COLO668 (cell line): ENCODE data around the gene GATAD2B.
"Not testable (repeated sequence)": the region's sequence is repeated elsewhere in the genome, so short reads cannot be mapped to it uniquely, and the experiment has no call there.

Source experiments
- DNase-seq: peaks from one replicate; lab custom pipeline; 2025; ENCODE audit not compliant: unreplicated experiment; lab: John Stamatoyannopoulos, UW

The GATAD2B gene

DNA sequence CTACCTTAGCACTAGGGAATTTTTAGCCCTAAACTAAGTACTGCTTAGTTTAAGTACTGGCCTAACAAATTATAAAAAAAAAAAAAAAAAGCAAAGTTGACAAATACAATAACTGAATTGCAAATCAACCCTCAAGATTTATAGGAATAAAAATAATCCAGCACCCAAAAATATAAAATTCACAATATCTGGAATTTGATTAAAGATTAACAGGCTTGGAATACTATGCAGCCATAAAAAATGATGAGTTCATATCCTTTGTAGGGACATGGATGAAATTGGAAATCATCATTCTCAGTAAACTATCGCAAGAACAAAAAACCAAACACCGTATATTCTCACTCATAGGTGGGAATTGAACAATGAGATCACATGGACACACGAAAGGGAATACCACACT is 78.4 kb downstream of the GATAD2B start:
- not testable (repeated sequence) for DNase-seq

DNA sequence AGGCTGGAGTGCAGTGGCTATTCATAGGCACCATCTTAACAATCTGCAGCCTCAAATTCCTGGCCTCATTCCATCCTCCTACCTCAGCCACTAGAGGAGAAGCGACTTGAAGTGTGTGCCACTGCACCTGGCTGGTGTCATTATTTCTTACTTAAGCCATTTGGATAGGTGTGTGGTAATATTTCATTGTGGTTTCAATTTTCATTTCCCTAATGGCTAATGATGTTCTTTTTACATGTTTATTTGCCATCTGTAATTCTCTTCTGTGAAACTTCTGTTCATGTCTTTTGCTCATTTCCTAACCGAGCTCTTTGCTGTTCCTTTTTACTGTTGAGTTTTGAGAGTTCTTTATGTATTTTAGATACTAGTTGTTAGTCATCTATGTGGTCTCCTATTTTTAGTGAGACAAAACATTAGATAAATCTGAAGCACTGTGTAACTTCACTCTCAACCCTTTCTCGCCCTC is 80.7 kb downstream of the GATAD2B start:
- no peak for DNase-seq

DNA sequence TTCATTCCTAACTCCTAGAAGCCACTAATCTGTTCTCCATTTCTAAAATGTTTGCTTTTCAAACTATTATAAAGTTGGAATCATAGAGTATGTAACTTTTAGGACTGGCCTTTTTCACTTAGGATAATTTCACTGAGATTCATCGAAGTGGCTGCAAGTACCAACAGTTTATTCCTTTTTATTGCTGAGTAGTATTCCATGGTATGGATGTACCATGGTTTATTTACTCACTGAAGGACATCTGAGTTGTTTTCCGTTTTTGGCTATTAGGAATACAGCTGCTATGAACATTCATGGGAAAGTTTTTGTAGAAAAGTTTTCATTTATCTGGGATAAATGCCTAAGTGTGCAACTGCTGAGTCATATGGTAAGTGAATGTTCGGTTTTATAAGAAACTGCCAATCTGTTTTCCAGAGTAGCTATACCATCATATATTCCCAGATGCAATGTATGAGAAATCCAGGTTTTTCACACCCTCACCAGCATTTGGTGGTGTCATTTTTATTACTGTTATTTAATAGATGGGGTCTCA is 81.2 kb downstream of the GATAD2B start:
- no peak for DNase-seq

DNA sequence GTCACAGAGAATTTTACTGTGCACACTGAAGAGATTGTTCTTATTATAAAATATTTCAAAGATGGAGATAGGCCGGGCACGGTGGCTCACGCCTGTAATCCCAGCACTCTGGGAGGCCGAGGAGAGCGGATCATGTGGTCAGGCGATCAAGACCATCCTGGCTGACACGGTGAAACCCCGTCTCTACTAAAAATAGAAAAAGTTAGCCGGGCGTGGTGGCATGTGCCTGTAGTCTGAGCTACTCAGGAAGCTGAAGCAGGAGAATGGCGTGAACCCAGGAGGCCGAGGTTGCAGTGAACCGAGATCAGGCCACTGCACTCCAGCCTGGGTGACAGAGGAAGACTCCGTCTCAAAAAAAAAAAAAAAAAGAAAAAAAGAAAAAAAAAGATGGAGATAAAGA is 82.0 kb downstream of the GATAD2B start:
- not testable (repeated sequence) for DNase-seq

DNA sequence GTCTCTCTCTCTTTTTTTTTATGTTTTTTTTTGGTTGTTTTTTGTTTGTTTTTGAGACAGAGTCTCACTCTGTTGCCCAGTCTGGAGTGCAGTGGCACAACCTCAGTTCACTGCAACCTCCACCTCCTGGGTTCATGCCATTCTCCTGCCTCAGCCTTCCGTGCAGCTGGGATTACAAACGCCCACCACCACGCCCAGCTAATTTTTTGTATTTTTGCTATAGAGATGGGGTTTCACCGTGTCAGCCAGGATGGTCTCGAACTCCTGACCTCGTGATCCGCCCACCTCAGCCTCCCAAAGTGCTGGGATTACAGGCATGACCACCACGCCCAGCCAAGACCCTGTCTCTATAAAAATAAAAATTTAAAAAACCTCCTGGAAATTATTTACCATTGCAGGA is 88.8 kb downstream of the GATAD2B start:
- DNase-seq = not testable (repeated sequence)

DNA sequence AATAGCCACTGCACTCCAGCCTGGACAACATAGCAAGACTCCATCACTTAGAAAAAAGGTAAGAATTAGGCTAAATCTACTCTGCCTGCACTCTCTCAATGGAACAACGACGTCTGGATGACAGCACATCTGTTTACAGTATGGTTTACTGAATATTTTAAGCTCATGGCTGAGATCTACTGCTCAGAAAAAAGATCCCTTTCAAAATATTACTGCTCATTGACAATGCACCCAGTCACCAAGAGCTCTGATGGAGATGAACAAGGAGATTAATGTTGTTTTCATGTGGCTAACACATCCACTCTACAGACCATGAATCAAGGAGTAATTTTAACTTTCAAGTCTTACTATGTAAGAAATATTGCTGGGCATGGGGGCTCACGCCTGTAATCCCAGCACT is 89.6 kb downstream of the GATAD2B start:
- DNase-seq = no peak

DNA sequence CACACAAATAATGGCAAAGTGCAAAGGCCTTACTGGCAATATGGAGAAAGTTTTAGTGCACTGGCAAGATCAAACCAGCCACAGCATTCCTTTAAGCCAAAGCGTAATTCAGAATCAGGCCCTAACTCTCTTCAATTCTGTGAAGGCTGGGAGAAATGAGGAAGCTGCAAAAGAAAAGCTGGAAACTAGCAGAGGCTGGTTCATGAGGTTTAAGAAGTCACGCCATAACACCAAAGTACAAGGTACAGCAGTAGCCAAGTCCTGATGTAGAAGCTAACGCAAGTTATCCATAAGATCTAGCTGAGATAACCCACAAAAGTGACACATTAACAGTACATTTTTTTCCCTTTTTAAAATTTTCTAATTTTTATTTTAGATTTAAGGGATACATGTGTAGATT is 90.5 kb downstream of the GATAD2B start:
- DNase-seq = no peak

DNA sequence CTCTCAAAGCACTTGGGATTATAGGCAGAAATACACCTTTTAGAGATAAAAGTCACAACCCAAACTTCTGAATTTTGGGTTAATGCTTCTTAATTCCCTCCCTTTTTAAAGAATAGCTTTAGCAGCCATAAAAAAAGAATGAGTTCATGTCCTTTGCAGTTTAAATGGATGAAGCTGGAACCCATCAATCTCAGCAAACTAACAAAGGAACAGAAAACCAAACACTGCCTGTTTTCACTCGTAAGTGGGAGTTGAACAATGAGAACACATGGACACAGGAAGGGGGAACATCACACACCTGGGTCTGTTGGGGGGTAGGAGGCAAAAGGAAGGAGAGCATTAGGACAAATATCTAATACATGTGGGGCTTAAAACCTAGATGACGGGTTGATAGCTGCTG is 91.7 kb downstream of the GATAD2B start:
- no peak for DNase-seq

DNA sequence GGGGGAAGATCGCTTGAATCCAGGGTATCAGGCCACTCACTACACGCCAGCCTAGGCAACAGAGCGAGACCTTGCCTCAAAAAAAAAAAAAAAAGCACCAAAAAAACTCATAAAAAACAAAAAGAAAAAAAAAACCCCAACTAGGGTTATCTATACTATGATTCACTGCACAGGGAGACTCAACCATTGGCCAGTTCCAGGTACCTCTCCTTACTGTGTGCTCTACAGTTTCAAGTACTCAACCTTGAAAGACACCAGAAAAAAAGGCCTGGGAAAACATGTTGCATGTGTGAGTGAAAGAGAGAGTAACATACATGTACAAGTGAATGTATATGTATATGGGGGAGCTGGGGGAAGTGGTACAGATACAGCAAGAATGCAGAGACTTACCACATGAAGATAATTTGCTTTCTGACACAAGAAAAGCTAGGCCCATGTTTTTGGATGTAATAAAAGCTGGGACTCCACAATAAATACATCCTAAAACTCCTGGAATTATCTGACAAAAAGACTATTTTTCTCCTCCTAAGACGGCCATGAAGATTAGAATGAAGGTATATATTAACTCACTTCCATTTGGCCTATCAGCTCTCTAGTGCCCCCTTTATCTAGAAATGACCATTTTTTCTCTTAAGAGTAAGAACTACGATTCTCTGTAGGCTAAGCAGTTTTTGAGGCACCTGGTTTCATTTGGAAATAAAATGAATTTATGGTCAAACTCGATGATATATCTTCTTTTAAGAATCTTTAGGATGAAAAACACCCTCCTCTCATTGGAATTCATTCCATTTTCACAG is 95.4 kb downstream of the GATAD2B start:
- no peak for DNase-seq

DNA sequence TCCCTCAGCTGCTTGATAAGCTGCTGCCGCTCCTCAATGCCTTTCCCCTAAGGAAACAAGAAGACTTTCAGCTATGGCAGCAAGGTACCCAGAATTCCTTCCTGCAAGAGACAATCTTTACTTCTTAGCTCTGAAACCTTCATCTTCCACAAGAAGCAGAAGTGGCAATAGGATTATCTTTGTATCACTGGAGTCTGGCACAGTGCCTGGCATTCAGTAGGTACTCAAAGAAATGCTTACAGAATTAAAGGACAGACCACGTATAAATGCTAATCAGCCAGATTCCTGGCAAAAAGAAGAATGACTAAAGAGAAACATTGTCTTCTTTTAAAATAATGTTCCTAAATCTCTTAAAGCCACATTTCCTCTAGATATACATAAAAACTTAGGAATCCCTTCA is 103.9 kb downstream of the GATAD2B start:
- DNase-seq = no peak

DNA sequence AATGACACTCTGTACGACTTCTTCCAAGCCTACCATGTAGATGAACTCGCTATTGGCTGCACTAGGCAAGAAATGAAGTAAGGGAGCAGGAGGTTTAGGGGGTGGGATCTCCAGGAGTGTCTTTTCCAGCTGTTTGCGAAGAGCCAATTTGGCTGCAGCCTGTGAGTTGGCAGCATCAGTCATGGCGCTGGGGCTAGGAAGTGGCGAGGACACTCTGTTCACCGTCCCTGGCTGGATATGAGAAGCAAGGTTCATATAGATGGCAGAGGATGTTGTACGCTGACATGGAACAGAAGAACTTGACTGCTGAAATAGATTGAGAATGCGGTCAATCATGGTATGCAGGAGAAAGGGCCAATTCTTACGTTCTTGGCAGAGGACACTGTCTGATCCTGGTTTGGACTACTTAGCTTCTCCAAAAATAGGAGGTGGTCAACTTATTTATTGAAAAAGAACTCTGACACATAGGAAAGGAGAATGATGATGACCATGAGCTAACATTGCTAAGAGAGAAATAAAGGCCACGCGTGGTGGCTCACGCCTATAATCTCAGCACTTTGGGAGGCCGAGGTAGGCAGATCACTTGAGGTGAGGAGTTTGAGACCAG is 106.4 kb downstream of the GATAD2B start:
- DNase-seq = no peak

DNA sequence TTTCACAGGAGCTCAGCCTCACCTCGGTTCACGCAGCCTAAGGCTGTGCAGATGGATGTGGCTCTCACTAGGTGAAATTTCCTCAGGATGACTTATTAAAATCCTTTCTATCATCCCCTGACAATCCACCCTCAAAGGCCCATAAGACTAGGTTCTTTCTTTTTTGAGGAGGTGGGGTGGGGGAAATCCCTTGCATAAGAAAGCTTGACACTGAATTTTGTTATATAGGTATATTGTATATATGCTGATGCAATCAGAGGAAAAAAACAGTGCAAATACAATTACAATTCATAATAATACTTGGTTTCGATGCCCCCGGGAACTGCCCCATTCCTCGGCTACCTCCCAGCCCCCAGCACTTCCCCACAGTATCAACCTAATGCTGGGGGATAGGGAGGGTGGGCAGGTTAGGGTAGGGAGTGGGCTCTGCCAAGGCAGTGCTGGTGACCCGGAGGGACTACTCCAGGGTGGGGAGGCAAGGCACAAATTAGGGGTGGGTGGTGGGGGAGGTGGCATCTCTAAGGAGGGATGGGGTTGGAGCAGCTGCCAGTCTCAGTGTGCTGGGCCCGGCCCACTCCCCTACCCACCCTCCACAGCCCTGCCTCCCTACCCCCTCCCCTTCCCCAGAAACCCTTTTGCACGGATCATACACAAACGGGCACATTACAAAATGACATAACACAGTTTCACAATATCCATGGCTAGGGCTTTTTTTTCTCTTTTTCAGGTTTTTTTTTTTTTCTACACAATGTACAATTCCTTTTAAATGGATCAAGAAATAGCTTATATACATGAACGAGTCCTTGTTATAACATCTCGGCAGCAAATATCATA is 116.7 kb downstream of the GATAD2B start:
- no peak for DNase-seq

DNA sequence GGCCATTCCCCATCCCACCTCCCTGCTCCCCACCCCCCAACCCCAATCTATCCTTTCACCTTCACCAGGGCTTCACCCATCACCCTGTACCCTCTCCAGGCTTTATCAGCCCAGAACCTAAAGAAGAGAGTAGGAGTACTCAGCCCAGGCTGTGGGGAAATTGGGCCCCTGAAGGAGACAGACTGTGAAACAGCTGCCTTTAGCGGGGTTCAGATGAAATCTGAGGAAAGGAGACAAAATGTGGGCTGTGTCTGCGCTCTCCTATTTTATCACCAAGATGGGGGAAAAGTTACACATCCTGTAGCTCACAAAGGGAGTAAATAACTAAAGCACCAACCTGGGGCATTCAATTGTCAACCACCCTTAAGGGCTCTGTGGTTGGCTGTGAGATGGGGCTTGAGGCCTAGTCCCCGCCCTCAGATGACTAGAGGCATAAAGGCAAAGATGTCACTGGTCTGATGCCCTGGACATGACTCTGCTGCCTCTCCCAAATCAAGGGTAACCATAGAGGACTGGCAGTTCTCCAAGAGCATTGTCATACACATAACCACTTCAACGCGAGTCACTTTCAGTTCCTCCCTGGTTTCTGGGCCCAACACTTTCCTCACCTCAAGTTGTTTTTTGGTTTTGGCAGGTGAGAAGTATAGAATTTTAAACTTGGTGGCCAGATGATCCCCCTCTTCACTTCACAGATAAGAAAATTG is 117.6 kb downstream of the GATAD2B start:
- DNase-seq = no peak

DNA sequence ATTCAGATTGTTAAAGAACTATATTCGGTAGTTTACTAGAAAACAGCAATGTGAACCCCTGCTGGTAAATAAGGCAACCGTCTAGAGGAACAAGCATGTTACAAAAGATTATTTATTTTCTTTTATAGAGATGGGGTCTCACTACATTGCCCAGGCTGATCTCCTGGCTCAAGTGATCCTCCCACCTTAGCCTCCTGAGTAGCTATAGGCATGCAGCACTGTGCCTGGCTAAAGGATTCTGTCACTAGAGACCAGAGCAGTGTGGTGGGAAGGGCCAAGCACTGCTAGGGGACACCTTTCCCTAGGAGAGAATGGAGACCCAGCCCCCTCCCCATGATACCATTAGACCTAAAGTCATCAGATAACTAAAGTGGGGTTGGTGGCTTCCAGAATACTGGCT is 118.7 kb downstream of the GATAD2B start:
- no peak for DNase-seq

DNA sequence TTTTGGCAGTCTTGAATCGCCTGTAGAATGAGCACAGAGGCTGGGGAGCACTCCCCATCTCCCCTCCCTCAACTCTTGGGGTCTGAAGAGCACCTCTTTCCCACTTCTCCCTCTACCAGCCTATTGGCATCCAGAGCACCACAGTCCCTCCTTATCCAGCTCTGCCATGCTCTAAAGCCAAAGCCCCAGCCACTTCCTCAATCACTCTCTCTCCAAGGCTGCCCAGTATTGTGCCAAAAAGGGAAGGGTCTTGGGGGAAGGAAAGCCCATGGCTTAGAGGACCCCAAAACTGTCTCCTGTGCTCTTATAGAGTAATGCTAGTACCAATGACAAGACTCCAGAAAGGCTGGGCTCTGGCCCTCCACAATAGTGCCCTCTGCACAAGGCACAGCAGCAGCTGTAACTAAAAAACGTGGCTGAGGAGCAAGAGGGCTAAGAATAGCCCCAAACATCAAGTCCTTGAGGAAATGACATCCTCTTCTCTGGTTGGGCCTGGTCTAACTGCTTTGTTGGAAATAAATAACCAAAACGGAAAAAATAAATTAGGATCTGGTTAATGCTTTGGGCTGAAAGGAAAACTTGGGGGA is 119.2 kb downstream of the GATAD2B start:
- no peak for DNase-seq

DNA sequence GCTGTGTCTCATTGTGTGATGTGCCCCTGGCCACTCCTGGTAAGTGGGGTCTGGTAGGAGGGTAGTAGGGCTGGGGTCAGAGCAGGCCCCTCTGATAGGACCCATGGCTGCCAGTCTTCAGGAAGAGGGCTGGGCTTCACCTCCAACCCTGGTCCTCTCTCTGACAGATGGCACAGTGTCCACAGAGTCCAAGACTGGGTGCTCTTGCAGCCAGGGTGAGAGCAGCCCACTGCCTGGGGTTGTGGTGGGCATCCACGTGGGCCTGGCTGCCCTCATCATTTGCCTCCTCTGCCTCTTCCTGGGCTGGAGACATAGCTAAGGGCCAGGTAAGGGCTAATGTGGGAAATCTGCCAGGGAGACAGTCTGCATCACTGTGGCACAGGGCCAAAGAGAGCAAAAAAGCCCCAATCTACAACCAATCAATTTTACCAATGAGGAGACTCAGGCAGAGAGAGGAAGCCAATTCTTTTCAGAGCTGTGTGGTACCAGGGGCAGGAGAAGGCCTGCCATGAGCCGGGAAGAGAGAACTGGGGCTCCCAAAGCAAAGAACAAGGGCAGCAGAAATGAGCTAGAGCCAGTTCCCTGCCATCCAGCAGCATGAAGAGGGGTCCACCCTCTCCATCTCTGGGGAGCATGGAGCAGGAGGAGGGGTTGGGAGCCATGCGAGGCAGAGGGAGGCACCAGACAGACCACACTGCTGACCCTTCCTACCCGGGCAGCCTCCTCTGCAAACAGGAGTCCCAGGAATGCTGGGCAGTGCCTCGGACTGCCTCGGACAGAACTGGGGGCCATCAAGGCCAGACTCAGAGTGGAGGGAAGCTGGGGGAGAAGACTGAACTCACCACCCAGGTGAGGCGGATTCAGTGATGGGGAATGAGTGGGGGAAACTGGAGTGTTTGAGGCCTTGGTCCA is 120.7 kb downstream of the GATAD2B start:
- DNase-seq = no peak

DNA sequence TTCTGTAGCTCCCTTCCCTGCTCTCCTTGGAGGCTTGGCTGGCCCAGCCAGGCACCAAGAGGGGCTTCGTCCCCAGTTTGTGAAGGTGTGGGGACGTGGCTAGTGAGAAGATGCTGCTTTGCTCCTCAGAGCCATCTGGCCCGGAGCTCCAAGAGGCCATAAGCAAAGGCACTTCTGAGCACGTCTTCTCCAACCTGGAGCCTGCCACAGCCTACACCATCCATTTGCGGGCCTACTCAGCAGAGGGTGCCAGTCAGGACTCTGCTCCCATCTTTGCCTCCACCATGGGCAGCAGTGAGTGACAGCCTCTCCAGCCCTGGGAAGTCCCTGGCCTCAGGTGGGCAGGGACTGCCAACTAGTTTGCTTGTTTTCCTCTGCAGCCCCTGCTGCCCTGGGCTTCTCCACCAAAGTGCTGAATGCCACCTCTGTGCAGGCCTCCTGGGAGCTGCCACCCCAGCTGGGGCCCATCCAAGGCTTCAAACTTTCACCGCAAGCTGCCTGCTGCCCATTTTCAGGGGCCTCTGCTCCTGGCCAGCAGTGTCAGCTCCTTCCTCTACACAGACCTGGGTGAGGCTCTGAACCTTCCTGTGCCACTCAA is 121.6 kb downstream of the GATAD2B start:
- no peak for DNase-seq

DNA sequence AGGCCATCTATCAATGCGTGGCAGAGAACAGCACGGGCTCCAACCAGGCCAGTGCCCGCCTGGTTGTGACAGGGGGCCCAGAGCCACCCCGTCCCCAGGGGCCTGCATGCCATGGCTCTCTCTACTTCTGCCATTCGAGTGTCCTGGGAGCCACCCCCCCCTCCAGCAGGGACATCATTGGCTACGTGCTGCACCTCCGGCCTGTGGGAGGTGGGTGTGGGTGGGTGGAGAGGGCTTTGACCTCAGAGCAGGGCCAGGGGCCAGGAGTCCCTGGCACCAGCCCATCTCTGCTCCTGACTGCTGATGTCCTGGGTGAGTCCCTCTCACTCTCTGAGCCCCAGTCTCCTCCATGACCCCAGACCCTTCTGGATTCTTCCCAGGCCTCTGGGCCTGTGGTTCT is 122.3 kb downstream of the GATAD2B start:
- no peak for DNase-seq
